Thymus (tissue), 11 donors: ENCODE results near the gene GABRB3. TPM values are rescaled to one million over a fixed set of nuclear protein-coding genes. Genes with fewer than 3 reads are reported as not detected.
"Not testable (repeated sequence)": the region's sequence is repeated elsewhere in the genome, so short reads cannot be mapped to it uniquely, and the experiment has no call there.

Experiments used
- DNase-seq, 9 donors: peaks; one replicate each; pipeline ENCODE4 v3.0.0-alpha.2; 2013; ENCODE audit warnings: low spot score in 9 of 9, low read depth in 6 of 9, missing footprints in 1 of 9
- H3K27ac ChIP-seq, 2 donors: one replicate each; pipeline ENCODE4 v1.5.1; 2013; ENCODE audit warnings: control low read depth in 1 of 2, low read depth in 1 of 2, low read length in 1 of 2, mild to moderate bottlenecking in 1 of 2, moderate library complexity in 1 of 2
- H3K27me3 ChIP-seq, 2 donors: one replicate each; pipeline ENCODE4 v1.5.1; 2013; ENCODE audit warnings: low read length in 1 of 2; ENCODE audit not compliant: control insufficient read depth in 2 of 2, insufficient read depth in 1 of 2
- H3K36me3 ChIP-seq, 2 donors: one replicate each; pipeline ENCODE4 v1.5.1; 2013; ENCODE audit warnings: low read length in 1 of 2, mild to moderate bottlenecking in 1 of 2, moderate library complexity in 1 of 2; ENCODE audit not compliant: control insufficient read depth in 2 of 2, insufficient read depth in 2 of 2
- H3K4me1 ChIP-seq, 2 donors: one replicate each; pipeline ENCODE4 v1.5.1; 2013; ENCODE audit warnings: low read length in 2 of 2; ENCODE audit not compliant: control insufficient read depth in 2 of 2, insufficient read depth in 2 of 2
- H3K4me3 ChIP-seq, 2 donors: one replicate each; pipeline ENCODE4 v1.5.1; 2013; ENCODE audit warnings: low read length in 2 of 2, control low read depth in 1 of 2, mild to moderate bottlenecking in 1 of 2
- H3K9me3 ChIP-seq, 2 donors: one replicate each; pipeline ENCODE4 v1.5.1; 2013; ENCODE audit warnings: low read length in 1 of 2, mild to moderate bottlenecking in 1 of 2; ENCODE audit not compliant: control insufficient read depth in 2 of 2, insufficient read depth in 1 of 2
- WGBS: extraction: QIAGEN DNeasy Blood & Tissue Kit; methylation state at CpG from one replicate; pipeline ENCODE4 v1.1.7; 2013; 5-methylcytosine and 5-hydroxymethylcytosine counted together
- polyA plus RNA-seq: library from polyadenylated mRNA; stranded (reverse); fragments of 200-250 nt; gene quantifications from one replicate; pipeline ENCODE4 v1.2.3, GENCODE V29; 2013
- total RNA-seq: library from RNA; stranded (reverse); fragments of 120-200 nt; gene quantifications from one replicate; pipeline ENCODE4 v1.2.4, GENCODE V29; 2013
- donor health status: healthy.

GABRB3 gene
- total and polyA plus RNA-seq, 2 donors, result 1.9 to 2.8 TPM

DNA sequence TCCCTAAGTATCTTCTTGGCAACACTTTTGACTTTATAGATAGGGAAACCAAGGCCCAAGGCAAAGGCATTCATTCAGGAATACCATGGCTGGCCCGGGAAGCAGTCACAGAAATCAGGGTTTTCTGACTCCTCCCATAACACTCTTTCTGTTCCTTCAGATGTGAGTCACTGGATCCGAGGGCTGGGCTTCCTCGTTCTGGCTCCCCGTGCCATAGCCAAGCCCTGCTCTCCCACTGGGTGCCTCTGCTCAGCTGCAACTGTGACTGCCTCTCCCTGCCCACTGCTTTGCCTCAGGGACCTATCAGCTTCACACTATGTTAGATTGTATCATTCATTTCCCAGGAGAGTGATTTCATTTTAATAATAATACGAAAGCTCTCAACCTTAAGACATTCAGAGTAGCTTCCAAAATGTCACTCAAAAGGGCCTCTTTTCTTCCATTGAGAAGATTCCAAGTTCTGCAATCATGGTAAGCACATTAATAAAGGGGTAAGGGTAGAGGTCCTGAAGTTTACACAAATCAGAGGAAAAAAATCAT is 50.2 kb downstream of the GABRB3 start:
- no peak overlapping the region for H3K4me3 ChIP-seq
- DNase-seq, result no peak
- 52% methylated on average over 5 of the region's 5 CpGs for WGBS

DNA sequence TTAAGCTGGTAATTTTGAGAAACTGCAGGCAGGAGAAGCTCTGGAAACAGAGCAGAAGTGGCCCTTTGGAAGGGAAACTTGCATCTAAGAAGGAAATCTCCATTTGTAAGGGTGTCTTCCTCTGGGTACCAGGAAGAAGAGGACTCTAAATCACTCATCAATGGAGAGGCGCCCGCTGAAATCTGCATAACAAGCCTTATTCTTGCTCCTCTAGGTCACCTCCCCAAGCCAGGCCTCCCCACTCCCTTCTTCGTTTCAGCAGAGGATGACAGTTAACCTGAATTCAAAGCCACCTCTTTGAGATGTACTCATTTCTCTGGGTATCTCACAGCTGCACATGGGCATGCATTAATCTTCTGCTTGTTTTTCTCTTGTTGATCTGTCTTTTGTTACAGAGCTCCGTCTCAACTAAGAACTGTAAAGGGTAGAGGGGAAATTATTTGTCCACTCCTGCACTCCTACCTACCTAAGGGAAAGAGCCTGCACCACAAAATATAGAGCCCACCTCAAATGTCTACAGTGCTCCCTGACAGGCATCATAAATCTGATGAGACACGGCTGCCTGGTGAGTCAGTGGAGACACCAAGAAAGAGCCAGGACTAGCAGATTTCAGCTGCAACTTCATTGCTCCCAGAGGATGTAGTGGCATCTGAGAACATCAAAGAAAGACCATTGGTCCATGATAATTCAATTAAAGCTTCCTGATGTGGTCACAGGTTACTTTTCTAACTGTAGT is 51.5 kb downstream of the GABRB3 start:
- 28% methylated on average over 5 of the region's 5 CpGs for whole genome bisulfite sequencing
- H3K4me1 ChIP-seq, result no peaks in the 10 kb centered on the region
- no peak for DNase-seq
- H3K4me3 ChIP-seq, result no peak overlapping the region
- no peaks in the 10 kb centered on the region for H3K36me3 ChIP-seq
- no peaks in the 10 kb centered on the region for H3K27me3 ChIP-seq
- H3K27ac ChIP-seq, result no peak overlapping the region
- H3K9me3 ChIP-seq, result no peaks in the 10 kb centered on the region

More for the DNA sequence above, 50.2 kb downstream of the GABRB3 start:
- no peaks in the 10 kb centered on the region for H3K27me3 ChIP-seq
- H3K4me1 ChIP-seq, result no peaks in the 10 kb centered on the region
- H3K27ac ChIP-seq, result no peak overlapping the region
- H3K9me3 ChIP-seq, result no peaks in the 10 kb centered on the region
- no peaks in the 10 kb centered on the region for H3K36me3 ChIP-seq

DNA sequence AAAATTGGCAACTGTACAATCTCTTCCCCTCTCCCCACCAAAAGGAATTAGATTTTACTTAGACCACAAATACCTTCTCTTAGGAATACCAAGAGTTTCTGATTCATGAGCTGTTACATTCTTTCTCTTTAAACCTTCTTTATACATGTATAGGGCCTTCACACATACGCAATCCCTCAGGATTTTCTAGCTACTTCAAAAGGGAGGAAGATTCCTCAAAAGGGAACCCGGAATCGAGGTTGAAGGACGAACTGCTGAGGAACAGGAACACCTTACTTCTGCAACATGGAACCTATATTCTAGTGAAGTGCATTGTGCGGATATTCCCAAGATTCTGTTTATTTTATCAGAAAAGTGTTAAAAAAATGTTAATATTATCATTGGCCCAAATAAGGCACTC is 52.3 kb downstream of the GABRB3 start:
- no peak for DNase-seq
- 29% methylated on average over 5 of the region's 5 CpGs for WGBS
- H3K36me3 ChIP-seq, result no peaks in the 10 kb centered on the region

DNA sequence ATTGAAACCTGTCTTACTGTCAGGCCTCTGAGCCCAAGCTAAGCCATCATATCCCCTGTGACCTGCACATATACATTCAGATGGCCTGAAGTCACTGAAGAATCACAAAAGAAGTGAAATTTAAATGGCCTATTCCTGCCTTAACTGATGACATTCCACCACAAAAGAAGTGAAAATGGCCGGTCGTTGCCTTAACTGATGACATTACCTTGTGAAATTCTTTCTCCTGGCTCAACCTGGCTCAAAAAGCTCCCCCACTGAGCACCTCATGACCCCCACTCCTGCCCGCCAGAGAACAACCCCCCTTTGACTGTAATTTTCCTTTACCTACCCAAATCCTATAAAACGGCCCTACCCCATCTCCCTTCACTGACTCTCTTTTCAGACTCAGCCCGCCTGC is 53.0 kb downstream of the GABRB3 start:
- not testable (repeated sequence) for H3K4me3 ChIP-seq, H3K36me3 ChIP-seq, DNase-seq, H3K9me3 ChIP-seq, H3K4me1 ChIP-seq, H3K27me3 ChIP-seq, H3K27ac ChIP-seq
- WGBS, result 18% methylated on average over 5 of the region's 5 CpGs

More for the DNA sequence above, 52.3 kb downstream of the GABRB3 start:
- Histone ChIP-seq H3K27ac (no peak overlapping the region), H3K27me3 (no peaks in the 10 kb centered on the region), H3K4me1 (no peaks in the 10 kb centered on the region), H3K9me3 (no peaks in the 10 kb centered on the region), H3K4me3 (no peak overlapping the region)

DNA sequence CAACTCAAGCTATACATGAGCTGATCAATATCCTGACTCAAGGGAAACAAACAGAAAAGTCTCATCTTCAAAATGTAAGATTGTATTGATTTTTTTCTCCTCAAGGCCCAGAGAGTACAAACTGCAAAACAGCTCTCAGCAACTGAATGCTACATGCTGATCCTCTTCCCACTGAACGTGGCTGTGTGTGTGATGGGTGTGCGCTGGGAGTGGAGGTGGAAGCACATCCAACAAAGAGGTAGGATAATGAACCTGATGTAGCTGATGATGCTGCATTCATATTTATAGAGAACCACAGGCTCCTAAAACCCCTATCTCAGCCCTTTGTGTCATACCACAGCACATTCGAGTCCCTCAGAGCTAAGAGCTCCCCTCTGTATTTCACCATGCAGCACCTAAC is 56.8 kb downstream of the GABRB3 start:
- H3K27ac ChIP-seq, result no peak overlapping the region
- no peaks in the 10 kb centered on the region for H3K4me1 ChIP-seq
- H3K4me3 ChIP-seq, result no peak overlapping the region
- H3K9me3 ChIP-seq, result peaks cover 0 to 2% of the 10 kb centered on the region in 2 donors
- no peaks in the 10 kb centered on the region for H3K36me3 ChIP-seq
- 85% methylated on average over 3 of the region's 3 CpGs for WGBS
- no peak for DNase-seq
- H3K27me3 ChIP-seq, result no peaks in the 10 kb centered on the region

DNA sequence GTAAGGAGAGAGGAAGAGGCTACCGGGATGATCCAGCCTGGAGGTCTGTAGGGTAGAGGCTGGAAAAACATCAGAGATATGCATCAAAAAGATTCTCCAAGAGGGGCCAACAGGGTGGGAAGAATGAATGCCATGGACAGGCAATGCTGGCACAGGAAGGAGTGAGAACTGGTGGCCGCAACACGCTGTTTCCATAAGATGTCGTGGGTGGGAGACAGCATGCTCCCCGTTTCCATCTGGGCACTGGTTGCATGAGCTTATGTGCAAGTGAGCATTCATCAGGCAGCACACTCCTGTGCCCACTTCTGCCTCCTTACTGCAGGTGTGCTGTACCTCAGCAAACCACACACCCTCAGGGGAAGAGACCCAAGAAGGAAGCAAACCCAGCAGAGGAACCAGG is 59.4 kb downstream of the GABRB3 start:
- 98% methylated on average over 5 of the region's 5 CpGs for WGBS
- Histone ChIP-seq H3K27me3 (no peaks in the 10 kb centered on the region), H3K4me3 (no peak overlapping the region), H3K4me1 (no peaks in the 10 kb centered on the region), H3K27ac (no peak overlapping the region), H3K9me3 (peaks cover 0 to 2% of the 10 kb centered on the region in 2 donors), H3K36me3 (no peaks in the 10 kb centered on the region)
- no peak for DNase-seq

DNA sequence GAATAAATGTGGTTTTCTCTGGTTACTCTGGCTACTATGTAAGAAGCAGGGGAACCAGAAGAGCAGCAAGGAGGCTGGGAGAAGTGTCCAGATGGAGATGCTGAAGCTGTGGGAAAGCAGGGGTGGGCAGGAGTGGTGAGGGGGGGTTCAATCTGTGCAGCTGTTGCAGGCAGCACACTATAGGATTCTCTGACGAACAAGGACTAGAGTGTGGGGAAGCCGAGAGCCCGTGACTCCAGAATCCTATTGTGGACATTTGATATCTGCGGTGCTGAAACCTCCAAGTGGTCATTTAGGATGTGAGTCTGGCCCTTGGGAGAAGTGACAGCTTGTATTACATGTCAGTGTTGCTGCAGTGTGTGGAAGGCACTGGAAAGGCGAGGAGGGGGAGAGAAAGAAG is 60.5 kb downstream of the GABRB3 start:
- Histone ChIP-seq H3K36me3 (no peaks in the 10 kb centered on the region), H3K4me1 (no peaks in the 10 kb centered on the region), H3K27ac (no peak overlapping the region), H3K4me3 (no peak overlapping the region), H3K9me3 (peaks cover 0 to 2% of the 10 kb centered on the region in 2 donors), H3K27me3 (no peaks in the 10 kb centered on the region)
- DNase-seq, result no peak
- WGBS, result 90% methylated on average over 5 of the region's 5 CpGs

DNA sequence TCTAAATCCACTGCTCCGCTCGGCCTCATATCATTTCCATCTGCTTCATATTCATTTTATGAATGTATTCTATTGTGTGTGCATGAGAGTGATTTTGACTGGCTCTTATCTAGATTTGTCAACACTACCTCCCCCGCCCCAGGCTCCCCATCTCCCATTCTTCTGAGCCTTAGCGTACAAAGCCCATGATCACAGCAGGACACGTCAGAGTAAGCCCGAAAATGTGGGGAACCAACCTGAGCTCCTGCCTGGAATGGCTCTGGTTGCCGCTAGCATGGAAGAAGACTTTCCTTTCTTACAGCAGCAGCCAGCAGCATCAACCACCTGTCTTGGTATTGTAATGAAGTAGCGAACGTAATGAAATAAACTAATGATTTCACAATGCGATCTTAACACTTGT is 61.4 kb downstream of the GABRB3 start:
- Histone ChIP-seq H3K4me3 (no peak overlapping the region), H3K27me3 (no peaks in the 10 kb centered on the region), H3K27ac (no peak overlapping the region), H3K4me1 (no peaks in the 10 kb centered on the region), H3K9me3 (peaks cover 0 to 2% of the 10 kb centered on the region in 2 donors), H3K36me3 (no peaks in the 10 kb centered on the region)
- DNase-seq, result no peak
- 80% methylated on average over 10 of the region's 10 CpGs for WGBS

DNA sequence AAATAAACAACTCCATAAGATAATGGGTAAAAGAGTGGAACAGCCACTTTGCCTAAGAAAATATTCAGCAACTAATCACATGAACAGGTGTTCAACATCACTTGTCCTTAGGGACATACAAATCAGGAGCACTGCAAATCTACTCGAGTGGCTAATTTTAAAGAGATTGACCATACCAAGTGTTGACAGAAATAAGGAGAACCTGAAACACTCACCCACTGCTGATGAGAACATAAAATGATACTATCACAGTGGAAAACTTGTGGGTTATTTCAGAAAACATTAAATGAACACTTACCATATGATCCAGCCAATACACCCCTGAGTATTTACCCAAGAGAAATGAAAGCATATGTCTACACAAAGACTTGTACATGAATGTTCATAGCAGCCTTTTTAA is 70.5 kb downstream of the GABRB3 start:
- Histone ChIP-seq H3K4me3 (no peak overlapping the region), H3K27me3 (no peaks in the 10 kb centered on the region), H3K4me1 (no peaks in the 10 kb centered on the region), H3K27ac (no peak overlapping the region), H3K9me3 (no peaks in the 10 kb centered on the region), H3K36me3 (no peaks in the 10 kb centered on the region)
- 92% methylated on average over 1 of the region's 1 CpG for WGBS
- DNase-seq, result no peak
